Gastroesophageal sphincter (tissue), 4 donors: Measurements from ENCODE around the gene PID1. TPM values are rescaled to one million over a fixed set of nuclear protein-coding genes. Genes with fewer than 3 reads are reported as not detected.

Source experiments
- ATAC-seq: fragments of 150-250 bp; one replicate; pipeline ENCODE4 v1.9.1; 2016; ENCODE audit warnings: mild to moderate bottlenecking, moderate library complexity
- H3K27ac ChIP-seq, 4 donors: fragments of 200-600 bp; sonication (generic) in 3 of 4; 1 replicate in 3 of 4; 2 replicates in 1 of 4; pipeline ENCODE4 v1.5.1; 2016 to 2019
- H3K27me3 ChIP-seq: fragments of 200-600 bp; sonication (generic); one replicate; pipeline ENCODE4 v1.5.1; 2019
- H3K36me3 ChIP-seq, 2 donors: fragments of 200-600 bp; sonication (generic); one replicate each; pipeline ENCODE4 v1.5.1; 2019; ENCODE audit warnings: control low read depth in 1 of 2
- H3K4me1 ChIP-seq, 3 donors: fragments of 200-600 bp; sonication (generic); 1 replicate in 2 of 3; 2 replicates in 1 of 3; pipeline ENCODE4 v1.5.1; 2016 to 2019; ENCODE audit warnings: control low read depth in 2 of 3
- H3K4me3 ChIP-seq, 2 donors: fragments of 200-600 bp; sonication (generic); one replicate each; pipeline ENCODE4 v1.5.1; 2019; ENCODE audit warnings: mild to moderate bottlenecking in 1 of 2, moderate library complexity in 1 of 2
- H3K9me3 ChIP-seq, 3 donors: fragments of 200-600 bp; sonication (generic); one replicate each; pipeline ENCODE4 v1.5.1; 2017 to 2019; ENCODE audit warnings: control low read depth in 2 of 3
- EP300 ChIP-seq: sonication (generic); formaldehyde crosslinking; IDR thresholded peaks from one replicate; pipeline ENCODE4 v1.6.1; 2017; ENCODE audit warnings: antibody characterized with exemption, mild to moderate bottlenecking
- POLR2A ChIP-seq, 2 donors: fragments of 450-650 bp; IDR thresholded peaks; one replicate each; pipeline ENCODE4 v1.6.1; 2017; ENCODE audit warnings: antibody characterized with exemption in 2 of 2, mild to moderate bottlenecking in 2 of 2, moderate library complexity in 1 of 2
- POLR2AphosphoS5 ChIP-seq: sonication (generic); formaldehyde crosslinking; IDR thresholded peaks from one replicate; pipeline ENCODE4 v1.6.1; 2017; ENCODE audit warnings: antibody characterized with exemption
- WGBS, 2 donors: methylation state at CpG; one replicate each; pipeline ENCODE4 v1.1.5; 2018; ENCODE audit warnings: low coverage in 1 of 2; 5-methylcytosine and 5-hydroxymethylcytosine counted together
- total RNA-seq, 4 donors: library from RNA; depleted of rRNA; stranded (reverse); fragments of >200 nt; gene quantifications; one replicate each; pipeline ENCODE4 v1.1.0, GENCODE V29; 2016
- TF ChIP-seq, protein P1 (sequence below), 4 experiments: fragments of 200-600 bp in 2 of 4; fragments of 450-650 bp in 2 of 4; sonication (generic) in 1 of 4; IDR thresholded peaks; one replicate each; pipeline ENCODE4 v1.5.1; 2017 to 2019; ENCODE audit warnings: antibody characterized with exemption in 4 of 4, mild to moderate bottlenecking in 2 of 4, moderate library complexity in 2 of 4

PID1 gene
- total RNA-seq, 4 donors from 2014 or later = 34.4 to 62.4 (median 54.9) TPM

DNA sequence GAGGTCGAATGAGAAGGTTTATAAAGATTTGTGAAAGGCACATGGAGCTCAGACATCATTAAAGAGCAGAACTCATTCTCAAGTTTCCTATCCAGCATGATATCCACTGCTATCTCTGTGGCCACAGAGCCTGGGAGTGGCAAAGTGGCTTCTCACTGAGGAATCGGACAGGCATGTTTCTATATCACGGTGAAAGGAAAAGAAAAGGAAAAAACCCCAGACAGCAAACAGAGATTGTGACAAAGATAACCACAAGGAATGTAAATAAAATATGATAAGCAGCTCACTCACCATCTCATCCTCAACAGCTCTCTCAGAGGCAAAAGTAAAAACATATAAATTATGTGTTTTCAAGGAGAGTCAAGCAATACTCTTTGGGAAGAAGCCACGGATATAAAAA, 2.5 kb downstream of the PID1 start:
- Histone ChIP-seq H3K27ac (peak overlapping the region in 3 of 4 donors; percentile 31 to 83 (median 76)), H3K36me3 (no peaks in the 10 kb centered on the region), H3K4me3 (peak overlapping the region in 1 of 2 donors; percentile 68), H3K27me3 (peaks cover 21% of the 10 kb centered on the region), H3K4me1 (peaks cover 0 to 19% (median 0%) of the 10 kb centered on the region in 3 donors), H3K9me3 (no peaks in the 10 kb centered on the region)
- no peak for TF ChIP-seq POLR2AphosphoS5
- TF ChIP-seq, protein P1, sequence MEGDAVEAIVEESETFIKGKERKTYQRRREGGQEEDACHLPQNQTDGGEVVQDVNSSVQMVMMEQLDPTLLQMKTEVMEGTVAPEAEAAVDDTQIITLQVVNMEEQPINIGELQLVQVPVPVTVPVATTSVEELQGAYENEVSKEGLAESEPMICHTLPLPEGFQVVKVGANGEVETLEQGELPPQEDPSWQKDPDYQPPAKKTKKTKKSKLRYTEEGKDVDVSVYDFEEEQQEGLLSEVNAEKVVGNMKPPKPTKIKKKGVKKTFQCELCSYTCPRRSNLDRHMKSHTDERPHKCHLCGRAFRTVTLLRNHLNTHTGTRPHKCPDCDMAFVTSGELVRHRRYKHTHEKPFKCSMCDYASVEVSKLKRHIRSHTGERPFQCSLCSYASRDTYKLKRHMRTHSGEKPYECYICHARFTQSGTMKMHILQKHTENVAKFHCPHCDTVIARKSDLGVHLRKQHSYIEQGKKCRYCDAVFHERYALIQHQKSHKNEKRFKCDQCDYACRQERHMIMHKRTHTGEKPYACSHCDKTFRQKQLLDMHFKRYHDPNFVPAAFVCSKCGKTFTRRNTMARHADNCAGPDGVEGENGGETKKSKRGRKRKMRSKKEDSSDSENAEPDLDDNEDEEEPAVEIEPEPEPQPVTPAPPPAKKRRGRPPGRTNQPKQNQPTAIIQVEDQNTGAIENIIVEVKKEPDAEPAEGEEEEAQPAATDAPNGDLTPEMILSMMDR (IDR thresholded peaks at IDR 0.05) = no peak
- TF ChIP-seq POLR2A (IDR thresholded peaks at IDR 0.05) = no peak
- no peak for TF ChIP-seq EP300
- WGBS, 2 donors = 49 to 56% methylated on average over 3 to 4 of the region's 4 CpGs
- no peak for ATAC-seq

GRCh38 chr2:229267080-229267479, 4.0 kb downstream of the PID1 start:
- Histone ChIP-seq H3K27me3 (peaks cover 21% of the 10 kb centered on the region), H3K9me3 (no peaks in the 10 kb centered on the region), H3K36me3 (no peaks in the 10 kb centered on the region), H3K4me3 (peak overlapping the region in 1 of 2 donors; percentile 68), H3K27ac (peak overlapping the region in 3 of 4 donors; percentile 42 to 83 (median 53)), H3K4me1 (peaks cover 0 to 7% (median 0%) of the 10 kb centered on the region in 3 donors)
- ATAC-seq = no peak
- TF ChIP-seq POLR2AphosphoS5 = no peak
- no peak for TF ChIP-seq POLR2A (IDR thresholded peaks at IDR 0.05)
- no peak for TF ChIP-seq EP300
- TF ChIP-seq, protein P1 (IDR thresholded peaks at IDR 0.05) = peak in 2 of 4 experiments; percentile 18 to 19
- WGBS, 2 donors = 20 to 50% methylated on average over 1 of the region's 1 CpG

- Histone ChIP-seq H3K27ac (peak overlapping the region in 3 of 4 donors; percentile 42 to 83 (median 53)), H3K9me3 (peaks cover 0 to 12% (median 0%) of the 10 kb centered on the region in 3 donors), H3K4me3 (no peak overlapping the region), H3K27me3 (peaks cover 11% of the 10 kb centered on the region), H3K4me1 (no peaks in the 10 kb centered on the region), H3K36me3 (peaks cover 0 to 8% of the 10 kb centered on the region in 2 donors)
- WGBS, 2 donors = 65 to 88% methylated on average over 4 of the region's 4 CpGs
- TF ChIP-seq, protein P1 (IDR thresholded peaks at IDR 0.05) = no peak
- TF ChIP-seq POLR2AphosphoS5 = peak; percentile 32
- no peak for TF ChIP-seq EP300
- peak; percentile 78 for ATAC-seq
Measured at GRCh38 chr2:229265727-229266126, 5.4 kb downstream of the PID1 start.

GRCh38 chr2:229261599-229261998, 9.5 kb downstream of the PID1 start:
- Histone ChIP-seq H3K36me3 (peaks cover 0 to 8% of the 10 kb centered on the region in 2 donors), H3K4me1 (no peaks in the 10 kb centered on the region), H3K27me3 (no peaks in the 10 kb centered on the region), H3K27ac (no peak overlapping the region), H3K4me3 (no peak overlapping the region), H3K9me3 (peaks cover 0 to 12% (median 0%) of the 10 kb centered on the region in 3 donors)
- TF ChIP-seq POLR2AphosphoS5 (no peak), POLR2A (IDR thresholded peaks at IDR 0.05) (no peak), EP300 (no peak)
- TF ChIP-seq, protein P1 (IDR thresholded peaks at IDR 0.05) = no peak
- ATAC-seq = no peak
- 60 to 80% methylated on average over 1 of the region's 1 CpG for WGBS, 2 donors

GRCh38 chr2:229261076-229261475, 10.0 kb downstream of the PID1 start:
- H3K9me3 ChIP-seq = peaks cover 0 to 12% (median 0%) of the 10 kb centered on the region in 3 donors
- ATAC-seq = no peak
- H3K27ac ChIP-seq = peak overlapping the region in 1 of 4 donors; percentile 12
- H3K36me3 ChIP-seq = peaks cover 0 to 8% of the 10 kb centered on the region in 2 donors
- H3K27me3 ChIP-seq = no peaks in the 10 kb centered on the region
- no peak overlapping the region for H3K4me3 ChIP-seq
- 57 to 97% methylated on average over 2 to 3 of the region's 3 CpGs for WGBS, 2 donors
- H3K4me1 ChIP-seq = no peaks in the 10 kb centered on the region
- TF ChIP-seq, protein P1 (IDR thresholded peaks at IDR 0.05) = no peak
- TF ChIP-seq EP300 (no peak), POLR2AphosphoS5 (no peak), POLR2A (IDR thresholded peaks at IDR 0.05) (no peak)
